ENCODE data around the gene ALDH3B1. TPM values are rescaled to one million over a fixed set of nuclear protein-coding genes. Genes with fewer than 3 reads are reported as not detected.

Gene ALDH3B1
- total RNA-seq, 2 experiments from 2014 or later: 0.15 TPM; not detected in 1

DNA sequence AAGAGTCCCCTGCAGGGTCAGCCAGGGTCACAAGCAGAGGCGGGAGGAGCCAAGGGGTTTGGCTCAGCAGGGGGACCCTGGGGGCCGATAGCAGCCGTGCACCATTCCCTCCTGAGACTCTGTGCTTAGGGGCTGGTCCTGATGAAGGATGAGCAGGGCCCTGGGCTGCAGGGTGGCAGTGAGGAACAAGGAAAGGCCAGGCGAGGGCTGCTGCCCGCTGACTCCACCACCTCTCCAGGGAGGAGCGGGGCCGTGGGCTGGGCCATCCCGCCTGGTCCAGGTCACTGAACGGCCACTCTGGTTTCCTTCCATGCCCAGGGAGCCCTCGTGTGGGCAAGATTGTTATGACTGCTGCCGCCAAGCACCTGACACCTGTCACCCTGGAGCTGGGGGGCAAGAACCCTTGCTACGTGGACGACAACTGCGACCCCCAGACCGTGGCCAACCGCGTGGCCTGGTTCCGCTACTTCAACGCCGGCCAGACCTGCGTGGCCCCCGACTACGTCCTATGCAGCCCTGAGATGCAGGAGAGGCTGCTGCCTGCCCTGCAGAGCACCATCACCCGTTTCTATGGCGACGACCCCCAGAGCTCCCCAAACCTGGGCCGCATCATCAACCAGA is 11.2 kb downstream of the ALDH3B1 start:
- Mint-ChIP-seq H3K27ac (no peak overlapping the region), H3K36me3 (ENCODE audit: low read depth) (no peaks in the 10 kb centered on the region), H3K4me3 (no peak overlapping the region), H3K9me3 (no peaks in the 10 kb centered on the region), H3K27me3 (no peaks in the 10 kb centered on the region), H3K4me1 (no peaks in the 10 kb centered on the region)
- DNase-seq: no peak
- POLR2A ChIA-PET: no interaction called here
- CTCF ChIA-PET: interaction anchor here (0.8 to 1.3 kb wide), 3 partner anchors 10 to 19 kb away, joined by 3 read pairs; no protein-coding TSS in a partner anchor

DNA sequence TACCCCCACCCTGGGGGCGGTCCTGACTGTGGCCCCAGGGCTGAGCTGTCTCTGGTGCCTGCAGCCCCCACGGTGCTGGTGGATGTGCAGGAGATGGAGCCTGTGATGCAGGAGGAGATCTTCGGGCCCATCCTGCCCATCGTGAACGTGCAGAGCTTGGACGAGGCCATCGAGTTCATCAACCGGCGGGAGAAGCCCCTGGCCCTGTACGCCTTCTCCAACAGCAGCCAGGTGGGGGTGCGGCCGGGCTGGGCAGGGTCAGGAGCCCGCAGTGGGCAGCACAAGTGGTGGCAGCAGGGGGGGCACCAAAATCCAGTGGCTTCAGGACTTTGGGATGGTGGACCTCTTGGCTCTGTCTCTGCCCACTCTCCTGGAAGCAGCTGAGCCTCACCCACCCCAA is 12.4 kb downstream of the ALDH3B1 start:
- Mint-ChIP-seq H3K9me3 (no peaks in the 10 kb centered on the region), H3K27ac (no peak overlapping the region), H3K4me3 (no peak overlapping the region), H3K4me1 (no peaks in the 10 kb centered on the region), H3K36me3 (ENCODE audit: low read depth) (no peaks in the 10 kb centered on the region), H3K27me3 (no peaks in the 10 kb centered on the region)
- no peak for DNase-seq
- CTCF ChIA-PET: interaction anchor here (0.8 to 0.9 kb wide), 2 partner anchors 12 to 18 kb away, joined by 3 read pairs; no protein-coding TSS in a partner anchor
- POLR2A ChIA-PET: no interaction called here

DNA sequence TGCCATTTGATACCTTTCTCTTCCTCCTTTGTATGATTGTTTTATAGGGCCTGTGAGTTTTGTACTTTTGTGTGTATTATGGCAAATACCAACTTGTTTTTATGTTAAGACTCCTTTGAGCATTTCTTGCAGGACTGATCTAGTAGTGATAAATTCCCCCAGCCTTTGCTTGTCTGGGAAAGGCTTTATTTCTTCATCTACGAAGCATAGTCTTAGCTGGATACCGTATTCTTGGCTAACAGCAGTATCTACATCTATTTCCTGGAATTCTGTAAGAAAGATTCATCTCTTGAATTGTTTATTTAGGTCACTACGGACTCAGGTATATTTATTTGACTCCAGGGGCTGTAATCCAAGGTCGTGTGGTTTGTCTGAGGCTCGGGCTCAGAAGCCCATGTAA is 14.4 kb downstream of the ALDH3B1 start:
- H3K27me3 Mint-ChIP-seq: no peaks in the 10 kb centered on the region
- no peak overlapping the region for H3K4me3 Mint-ChIP-seq
- H3K36me3 Mint-ChIP-seq (ENCODE audit: low read depth): no peaks in the 10 kb centered on the region
- ChIA-PET POLR2A (no interaction called here), CTCF (interaction anchor here (0.7 kb wide), 1 partner anchor 35 kb away, joined by 3 read pairs; no protein-coding TSS in a partner anchor)
- no peak overlapping the region for H3K27ac Mint-ChIP-seq
- H3K4me1 Mint-ChIP-seq: peaks cover 8% of the 10 kb centered on the region
- no peaks in the 10 kb centered on the region for H3K9me3 Mint-ChIP-seq
- no peak for DNase-seq

DNA sequence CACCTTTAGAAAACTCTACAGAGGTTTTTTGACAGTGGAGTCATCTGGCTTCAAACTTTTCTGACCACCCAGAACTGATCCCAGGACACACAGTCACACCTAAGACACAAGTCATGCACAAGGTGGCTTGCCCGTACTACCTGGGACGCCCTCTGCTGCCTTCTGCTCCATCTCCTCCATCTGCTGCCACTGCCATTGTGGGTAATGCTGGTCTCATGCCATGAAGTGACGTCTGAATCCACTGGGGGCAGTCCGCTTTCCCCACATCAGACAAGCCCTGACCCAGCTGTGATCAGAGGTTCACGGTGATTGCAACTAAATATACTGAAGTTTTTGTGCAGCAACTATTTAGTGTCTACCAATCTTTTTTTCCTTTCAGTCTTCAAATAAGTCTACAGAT is 14.9 kb downstream of the ALDH3B1 start:
- no peak overlapping the region for H3K27ac Mint-ChIP-seq
- ChIA-PET CTCF (no interaction called here), POLR2A (no interaction called here)
- no peaks in the 10 kb centered on the region for H3K9me3 Mint-ChIP-seq
- H3K27me3 Mint-ChIP-seq: no peaks in the 10 kb centered on the region
- peaks cover 10% of the 10 kb centered on the region for H3K4me1 Mint-ChIP-seq
- no peak for DNase-seq
- no peaks in the 10 kb centered on the region for H3K36me3 Mint-ChIP-seq (ENCODE audit: low read depth)
- no peak overlapping the region for H3K4me3 Mint-ChIP-seq

DNA sequence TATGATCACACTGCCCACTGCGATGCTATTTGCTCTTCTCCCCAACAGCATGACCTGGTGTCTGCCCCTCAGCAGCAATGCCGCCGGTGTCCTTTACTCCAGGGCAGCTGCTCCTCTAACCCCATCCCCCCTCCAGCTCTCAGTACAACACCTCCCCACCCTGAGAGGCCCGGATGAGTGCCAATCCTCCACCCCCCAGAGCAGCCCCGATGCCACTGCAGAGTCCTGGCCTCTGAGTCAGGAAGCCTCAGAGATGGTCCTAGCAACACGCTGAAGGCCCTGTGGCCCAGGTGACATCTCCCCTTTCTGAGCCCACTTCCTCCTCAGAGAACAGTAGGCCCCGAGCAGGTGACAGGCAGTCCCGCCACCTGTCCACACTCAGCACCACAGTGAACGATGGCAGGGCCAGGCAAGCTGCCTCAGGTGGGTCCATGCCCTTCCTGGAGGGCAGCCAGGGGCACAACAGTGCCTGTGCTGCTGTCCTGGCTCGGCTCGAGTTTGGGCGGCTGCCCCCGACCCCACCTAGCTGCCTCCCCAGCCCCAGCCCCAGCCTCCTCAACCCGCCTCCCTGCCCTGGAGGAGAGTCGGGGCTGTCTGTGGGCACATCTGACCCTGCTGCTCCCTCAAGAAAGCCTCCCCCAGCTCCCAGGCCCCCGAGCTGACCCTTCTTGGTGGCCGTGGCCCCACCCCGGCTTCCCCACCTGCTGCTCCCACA is 16.4 kb downstream of the ALDH3B1 start:
- no peaks in the 10 kb centered on the region for H3K27me3 Mint-ChIP-seq
- no peaks in the 10 kb centered on the region for H3K36me3 Mint-ChIP-seq (ENCODE audit: low read depth)
- no peak for DNase-seq
- POLR2A ChIA-PET: no interaction called here
- H3K4me1 Mint-ChIP-seq: peaks cover 18% of the 10 kb centered on the region
- no peak overlapping the region for H3K4me3 Mint-ChIP-seq
- CTCF ChIA-PET: interaction anchor here (1.0 kb wide), 1 partner anchor 11 kb away, joined by 4 read pairs; no protein-coding TSS in a partner anchor
- H3K27ac Mint-ChIP-seq: no peak overlapping the region
- H3K9me3 Mint-ChIP-seq: no peaks in the 10 kb centered on the region

DNA sequence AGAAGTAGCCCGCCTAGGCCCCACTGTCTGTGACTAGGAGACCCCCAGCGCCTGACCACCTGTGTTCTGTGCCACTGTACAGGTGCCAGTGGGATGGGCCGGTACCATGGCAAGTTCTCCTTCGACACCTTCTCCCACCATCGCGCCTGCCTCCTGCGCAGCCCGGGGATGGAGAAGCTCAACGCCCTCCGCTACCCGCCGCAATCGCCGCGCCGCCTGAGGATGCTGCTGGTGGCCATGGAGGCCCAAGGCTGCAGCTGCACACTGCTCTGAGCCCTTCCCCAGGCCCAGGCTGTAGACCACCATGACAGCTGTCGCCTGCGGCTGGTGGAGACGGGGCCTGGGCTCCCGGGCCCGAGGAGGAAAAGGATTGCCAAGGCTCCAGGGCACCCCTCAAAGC is 17.5 kb downstream of the ALDH3B1 start:
- CTCF ChIA-PET: no interaction called here

DNA sequence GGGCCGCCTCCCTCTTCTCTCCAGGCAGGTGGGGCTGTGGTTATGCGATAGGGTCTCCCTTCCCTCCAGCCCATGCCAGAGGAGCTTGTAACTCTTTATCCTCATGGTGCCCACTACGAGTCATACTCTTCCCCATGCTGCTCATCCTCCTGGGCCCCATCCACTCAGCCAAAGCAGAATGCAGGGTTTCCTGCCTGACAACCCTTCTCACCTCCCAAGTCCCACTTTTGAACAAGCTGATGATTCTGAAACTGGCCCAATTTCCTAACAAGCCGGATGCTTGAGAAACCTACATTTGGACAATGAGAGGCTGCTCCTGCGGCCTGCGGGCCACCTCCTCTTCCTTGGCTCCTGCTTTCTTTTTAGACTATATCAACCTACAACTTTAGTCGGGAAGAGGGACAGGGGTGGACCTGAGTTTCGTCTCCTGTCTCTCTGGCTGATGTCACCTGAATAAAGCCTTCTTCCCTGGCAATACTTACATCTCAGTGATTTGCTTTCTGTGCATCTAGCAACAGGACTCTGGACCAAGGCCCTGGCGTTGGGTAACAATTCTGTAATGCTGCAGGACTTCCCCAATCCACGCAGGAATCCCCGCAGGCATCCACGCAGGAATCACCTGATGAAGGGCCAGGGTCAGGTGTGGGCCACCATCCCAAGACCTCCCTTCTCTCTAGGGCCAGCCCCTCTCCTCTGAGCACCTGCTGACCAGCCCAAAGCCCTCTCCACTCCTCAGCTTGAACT is 18.8 kb downstream of the ALDH3B1 start:
- no peaks in the 10 kb centered on the region for H3K9me3 Mint-ChIP-seq
- POLR2A ChIA-PET: interaction anchor here (0.6 kb wide), 1 partner anchor 458 kb away, joined by 4 read pairs; no protein-coding TSS in a partner anchor
- no peak for DNase-seq
- peaks cover 5% of the 10 kb centered on the region for H3K36me3 Mint-ChIP-seq (ENCODE audit: low read depth)
- H3K27ac Mint-ChIP-seq: peak overlapping the region; percentile 82
- H3K4me1 Mint-ChIP-seq: peaks cover 24% of the 10 kb centered on the region
- CTCF ChIA-PET: interaction anchor here (1.4 kb wide), 1 partner anchor 9 kb away, joined by 6 read pairs; the partner anchor contains the start of gene TCIRG1
- peak overlapping the region; percentile 93 for H3K4me3 Mint-ChIP-seq
- no peaks in the 10 kb centered on the region for H3K27me3 Mint-ChIP-seq

More for the DNA sequence above, 17.5 kb downstream of the ALDH3B1 start:
- Mint-ChIP-seq H3K4me1 (peaks cover 22% of the 10 kb centered on the region), H3K9me3 (no peaks in the 10 kb centered on the region), H3K4me3 (no peak overlapping the region), H3K27me3 (no peaks in the 10 kb centered on the region), H3K27ac (no peak overlapping the region), H3K36me3 (ENCODE audit: low read depth) (no peaks in the 10 kb centered on the region)
- no peak for DNase-seq
- POLR2A ChIA-PET: no interaction called here

DNA sequence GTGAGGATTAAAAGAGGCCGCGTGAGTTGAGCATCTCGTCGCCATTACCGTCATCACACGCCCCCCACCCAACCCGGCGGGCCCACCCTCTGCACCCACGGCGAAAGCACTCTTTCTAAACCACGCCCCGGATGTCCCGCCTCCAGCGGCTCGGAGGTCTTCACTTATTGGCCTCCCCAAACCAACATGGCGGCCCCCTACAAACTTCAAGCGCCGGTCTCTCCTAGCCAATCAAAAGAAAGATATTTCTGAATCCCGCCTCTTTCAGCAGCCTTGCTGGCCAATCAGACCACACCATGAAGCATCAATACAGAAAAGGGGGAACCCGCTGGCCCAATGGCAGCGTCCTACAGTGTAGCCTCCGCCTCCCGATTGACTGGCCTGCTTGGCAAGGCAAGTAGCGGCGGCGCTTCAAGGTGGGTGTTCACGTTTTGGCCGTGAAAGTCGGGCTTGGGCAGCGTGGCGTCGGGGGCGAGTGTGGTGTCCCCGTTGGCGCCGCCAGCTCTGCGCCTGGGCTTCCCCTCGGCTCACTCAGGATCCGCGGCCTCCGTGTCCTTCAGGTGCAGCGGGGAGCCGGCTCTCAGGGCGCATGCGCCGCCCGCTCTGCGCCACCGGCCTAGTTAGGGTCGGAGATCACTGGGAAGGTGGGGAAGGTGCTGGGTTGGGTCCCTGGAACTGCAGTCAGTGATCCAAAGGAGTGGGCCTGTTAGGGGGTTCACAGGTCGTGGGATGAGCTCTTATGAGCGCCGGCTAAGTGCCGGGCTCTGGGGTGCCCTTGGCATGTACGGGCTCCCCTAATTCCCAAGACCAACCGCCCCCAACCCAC is 20.4 kb downstream of the ALDH3B1 start, which contains the start of gene NDUFS8:
NDUFS8 (plus strand) TSS at position 364 of the 826 bp plus-strand sequence. CDS start 1,471 bp downstream, outside the sequence.
- no peaks in the 10 kb centered on the region for H3K27me3 Mint-ChIP-seq
- peaks cover 28% of the 10 kb centered on the region for H3K4me1 Mint-ChIP-seq
- ChIA-PET POLR2A (no interaction called here), CTCF (interaction anchor here (0.6 to 1.0 kb wide), 3 partner anchors 12 to 176 kb away, joined by 3 read pairs; no protein-coding TSS in a partner anchor)
- H3K9me3 Mint-ChIP-seq: no peaks in the 10 kb centered on the region
- peaks cover 7% of the 10 kb centered on the region for H3K36me3 Mint-ChIP-seq (ENCODE audit: low read depth)
- peak; percentile 97 for DNase-seq
- peak within 1 kb of the TSS; percentile 93 for H3K4me3 Mint-ChIP-seq
- peak within 1 kb of the TSS; percentile 95 for H3K27ac Mint-ChIP-seq

DNA sequence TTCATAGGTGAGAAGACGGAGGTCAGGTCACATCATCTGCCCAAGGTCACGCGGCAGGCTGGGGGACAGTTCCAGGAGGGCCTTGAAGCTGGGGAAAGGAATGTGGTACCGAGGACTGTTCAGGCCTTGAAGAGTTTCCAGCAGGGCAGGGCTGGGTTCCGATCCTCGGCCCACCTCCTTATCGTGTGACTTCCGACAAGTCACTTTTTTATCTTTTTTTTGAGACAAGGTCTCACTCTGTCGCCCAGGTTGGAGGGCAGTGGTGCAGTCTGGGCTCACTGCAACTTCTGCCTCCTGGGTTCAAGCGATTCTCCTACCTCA is 21.0 kb downstream of the ALDH3B1 start:
- H3K4me3 Mint-ChIP-seq: peak overlapping the region; percentile 93
- H3K27me3 Mint-ChIP-seq: no peaks in the 10 kb centered on the region
- peaks cover 7% of the 10 kb centered on the region for H3K36me3 Mint-ChIP-seq (ENCODE audit: low read depth)
- peak overlapping the region; percentile 95 for H3K27ac Mint-ChIP-seq
- H3K4me1 Mint-ChIP-seq: peaks cover 29% of the 10 kb centered on the region
- ChIA-PET POLR2A (no interaction called here), CTCF (interaction anchor here (0.7 to 1.0 kb wide), 2 partner anchors 11 to 176 kb away, joined by 3 read pairs; no protein-coding TSS in a partner anchor)
- DNase-seq: peak; percentile 32
- H3K9me3 Mint-ChIP-seq: no peaks in the 10 kb centered on the region

DNA sequence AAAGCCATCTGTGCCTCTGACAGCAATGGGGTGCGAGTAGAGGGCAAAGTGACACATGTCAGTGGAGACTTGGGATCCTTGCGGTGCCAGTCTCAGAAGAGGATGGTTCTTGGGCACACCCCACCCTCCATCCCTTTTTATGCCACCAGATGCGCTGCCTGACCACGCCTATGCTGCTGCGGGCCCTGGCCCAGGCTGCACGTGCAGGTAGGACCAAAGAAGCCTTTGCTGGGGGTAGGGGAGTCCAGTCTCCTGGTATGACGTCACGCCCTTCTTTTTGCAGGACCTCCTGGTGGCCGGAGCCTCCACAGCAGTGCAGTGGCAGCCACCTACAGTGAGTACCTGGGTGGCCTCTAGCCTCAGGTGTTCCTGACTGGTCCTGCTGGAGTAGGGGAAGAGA is 21.9 kb downstream of the ALDH3B1 start:
- CTCF ChIA-PET: interaction anchor here (1.0 kb wide), 1 partner anchor 175 kb away, joined by 3 read pairs; no protein-coding TSS in a partner anchor
- peaks cover 9% of the 10 kb centered on the region for H3K36me3 Mint-ChIP-seq (ENCODE audit: low read depth)
- peaks cover 38% of the 10 kb centered on the region for H3K4me1 Mint-ChIP-seq
- no peak for DNase-seq
- POLR2A ChIA-PET: no interaction called here
- no peaks in the 10 kb centered on the region for H3K9me3 Mint-ChIP-seq
- H3K4me3 Mint-ChIP-seq: peak overlapping the region; percentile 93
- peak overlapping the region; percentile 95 for H3K27ac Mint-ChIP-seq
- no peaks in the 10 kb centered on the region for H3K27me3 Mint-ChIP-seq

DNA sequence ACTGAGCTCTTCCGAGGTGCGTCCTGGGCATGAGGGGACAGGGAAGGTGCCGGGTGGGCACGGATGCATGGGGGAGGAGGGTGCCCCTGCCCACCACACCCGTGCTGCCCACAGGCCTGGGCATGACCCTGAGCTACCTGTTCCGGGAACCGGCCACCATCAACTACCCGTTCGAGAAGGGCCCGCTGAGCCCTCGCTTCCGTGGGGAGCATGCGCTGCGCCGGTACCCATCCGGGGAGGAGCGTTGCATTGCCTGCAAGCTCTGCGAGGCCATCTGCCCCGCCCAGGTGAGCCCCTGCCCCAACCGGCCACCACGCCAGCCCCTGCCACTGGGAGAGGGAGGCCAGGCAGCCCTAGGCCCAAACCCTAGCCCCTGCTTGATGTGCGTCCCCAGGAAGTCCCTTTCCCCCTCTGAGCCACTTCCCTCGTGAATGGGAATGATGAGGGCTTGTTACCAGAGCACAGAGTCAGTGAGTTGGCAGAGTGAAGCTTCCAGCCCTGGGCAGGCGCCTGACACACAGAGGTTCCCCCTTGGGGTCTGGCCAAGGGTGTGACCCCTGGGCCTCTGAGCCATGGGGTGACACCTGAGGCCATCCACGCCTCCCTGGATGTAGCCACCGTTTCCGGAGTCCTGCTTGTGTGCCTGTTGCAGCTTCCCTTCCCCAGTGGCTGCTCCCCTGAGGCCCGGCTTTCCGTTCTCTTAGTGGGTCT is 23.0 kb downstream of the ALDH3B1 start:
- Mint-ChIP-seq H3K27ac (no peak overlapping the region), H3K9me3 (no peaks in the 10 kb centered on the region), H3K36me3 (ENCODE audit: low read depth) (peaks cover 9% of the 10 kb centered on the region), H3K27me3 (no peaks in the 10 kb centered on the region), H3K4me1 (peaks cover 47% of the 10 kb centered on the region), H3K4me3 (no peak overlapping the region)
- no peak for DNase-seq
- CTCF ChIA-PET: interaction anchor here (1.1 kb wide), 1 partner anchor 12 kb away, joined by 3 read pairs; no protein-coding TSS in a partner anchor
- POLR2A ChIA-PET: no interaction called here

DNA sequence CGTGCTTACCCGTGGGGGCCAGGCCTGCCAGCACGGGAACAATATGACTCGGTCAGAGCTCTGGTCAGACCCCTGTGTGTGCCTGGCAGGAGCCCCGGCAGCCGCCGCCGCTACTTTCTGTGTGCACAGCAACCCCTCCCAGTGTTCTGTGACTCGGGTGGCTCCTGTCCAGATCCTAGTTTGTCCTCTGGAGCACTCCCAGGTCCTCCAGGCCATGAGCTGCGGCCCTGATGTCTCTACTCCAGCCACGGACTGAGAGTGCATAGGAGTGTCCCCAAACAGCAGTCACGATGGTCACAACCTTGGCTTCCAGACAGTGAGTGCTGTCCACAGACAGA is 23.6 kb downstream of the ALDH3B1 start:
- no peak overlapping the region for H3K27ac Mint-ChIP-seq
- ChIA-PET POLR2A (no interaction called here), CTCF (no interaction called here)
- peaks cover 9% of the 10 kb centered on the region for H3K36me3 Mint-ChIP-seq (ENCODE audit: low read depth)
- no peaks in the 10 kb centered on the region for H3K9me3 Mint-ChIP-seq
- DNase-seq: no peak
- no peak overlapping the region for H3K4me3 Mint-ChIP-seq
- H3K27me3 Mint-ChIP-seq: no peaks in the 10 kb centered on the region
- H3K4me1 Mint-ChIP-seq: peaks cover 47% of the 10 kb centered on the region

Data from activated CD4-positive, alpha-beta T cell treated with anti-CD3 and anti-CD28 coated beads, Interleukin-2, amount 10 ng/mL, durations not matched to agents 7 days and 5 days (primary cell).